DND-41 (cell line): ENCODE data around the gene PATL1.
A peak's percentile ranks its signal among the peaks of the same experiment; 100 is the strongest.

Source experiments
- ATAC-seq: fragments of 200-7000 bp; cut with Tn5 transposase; 3 replicates; pipeline ENCODE4 v1.9.1; 2021; ENCODE audit warnings: low read depth; ENCODE audit not compliant: insufficient read depth
- DNase-seq: peaks from one replicate; pipeline ENCODE4 v3.0.0-alpha.2; 2020
- H2AFZ ChIP-seq: 2 replicates; pipeline ENCODE4 v1.6.0; 2012; ENCODE audit warnings: low read depth, low read length
- H3K27ac ChIP-seq: 2 replicates; pipeline ENCODE4 v1.5.1; 2012; ENCODE audit warnings: low read length, inconsistent platforms
- H3K27me3 ChIP-seq: fragments of 200-600 bp; sonication (generic); 2 replicates; pipeline ENCODE4 v1.6.0; 2012; ENCODE audit warnings: low read length, mild to moderate bottlenecking, inconsistent platforms; ENCODE audit not compliant: insufficient read depth, poor library complexity
- H3K36me3 ChIP-seq: 2 replicates; pipeline ENCODE4 v1.5.1; 2012; ENCODE audit warnings: low read length, inconsistent platforms; ENCODE audit not compliant: insufficient read depth
- H3K4me1 ChIP-seq: 2 replicates; pipeline ENCODE4 v1.5.1; 2012; ENCODE audit warnings: mild to moderate bottlenecking, low read length; ENCODE audit not compliant: insufficient read depth
- H3K4me2 ChIP-seq: 2 replicates; pipeline ENCODE4 v1.6.0; 2012; ENCODE audit warnings: mild to moderate bottlenecking, moderate library complexity, low read length, inconsistent platforms; ENCODE audit not compliant: insufficient read depth
- H3K4me3 ChIP-seq, 2 experiments: fragments of 200-600 bp in 1 of 2; shearing (Covaris generic) in 1 of 2; 2 replicates each; pipeline ENCODE4 v1.5.1; 2012 to 2016; ENCODE audit warnings: inconsistent platforms in 2 of 2, low read length in 2 of 2, mild to moderate bottlenecking in 2 of 2, low read depth in 1 of 2, moderate library complexity in 1 of 2
- H3K79me2 ChIP-seq: 2 replicates; pipeline ENCODE4 v1.6.0; 2012; ENCODE audit warnings: low read length, inconsistent platforms; ENCODE audit not compliant: insufficient read depth
- H3K9ac ChIP-seq: 2 replicates; pipeline ENCODE4 v1.6.0; 2012; ENCODE audit warnings: low read depth, mild to moderate bottlenecking, inconsistent platforms, low read length, moderate library complexity
- H3K9me3 ChIP-seq: 2 replicates; pipeline ENCODE4 v1.5.1; 2012; ENCODE audit warnings: low read length, moderate library complexity, mild to moderate bottlenecking, inconsistent platforms; ENCODE audit not compliant: insufficient read depth, severe bottlenecking
- H4K20me1 ChIP-seq: 2 replicates; pipeline ENCODE4 v1.6.0; 2012; ENCODE audit warnings: low read length; ENCODE audit not compliant: insufficient read depth
- CTCF ChIP-seq: IDR thresholded peaks from 2 replicates; pipeline ENCODE4 v1.5.1; 2012; ENCODE audit warnings: borderline replicate concordance, low read length, moderate library complexity, mild to moderate bottlenecking; ENCODE audit not compliant: poor library complexity, severe bottlenecking; ENCODE audit errors: extremely low read depth
- EZH2 ChIP-seq: IDR thresholded peaks from 3 replicates; pipeline ENCODE4 v1.6.1; 2012; ENCODE audit warnings: borderline replicate concordance, low read depth, mild to moderate bottlenecking, moderate library complexity, low read length, inconsistent platforms; ENCODE audit not compliant: severe bottlenecking

Gene PATL1

GRCh38 chr11:59708537-59708936, 39.7 kb upstream of the PATL1 start:
- TF ChIP-seq CTCF (no peak), EZH2 (no peak)
- no peaks in the 10 kb centered on the region for H3K27me3 ChIP-seq
- H3K79me2 ChIP-seq, result no peaks in the 10 kb centered on the region
- H4K20me1 ChIP-seq, result no peaks in the 10 kb centered on the region
- no peaks in the 10 kb centered on the region for H3K9me3 ChIP-seq
- no peak overlapping the region for H2AFZ ChIP-seq
- no peaks in the 10 kb centered on the region for H3K4me1 ChIP-seq
- H3K27ac ChIP-seq, result no peak overlapping the region
- H3K4me3 ChIP-seq, result no peak overlapping the region
- H3K36me3 ChIP-seq, result no peaks in the 10 kb centered on the region
- no peak for ATAC-seq
- H3K4me2 ChIP-seq, result no peak overlapping the region
- no peak for DNase-seq
- H3K9ac ChIP-seq, result no peak overlapping the region

- H3K4me1 ChIP-seq, result no peaks in the 10 kb centered on the region
- H3K9ac ChIP-seq, result no peak overlapping the region
- no peaks in the 10 kb centered on the region for H3K27me3 ChIP-seq
- H4K20me1 ChIP-seq, result no peaks in the 10 kb centered on the region
- no peak for TF ChIP-seq EZH2
- no peak for TF ChIP-seq CTCF
- no peak overlapping the region for H3K4me3 ChIP-seq
- no peaks in the 10 kb centered on the region for H3K79me2 ChIP-seq
- H3K27ac ChIP-seq, result no peak overlapping the region
- ATAC-seq (no peak), DNase-seq (no peak)
- no peaks in the 10 kb centered on the region for H3K36me3 ChIP-seq
- no peak overlapping the region for H3K4me2 ChIP-seq
- no peaks in the 10 kb centered on the region for H3K9me3 ChIP-seq
- no peak overlapping the region for H2AFZ ChIP-seq
Observed at GRCh38 chr11:59707371-59707770, 38.5 kb upstream of the PATL1 start.

- no peak overlapping the region for H3K4me2 ChIP-seq
- H3K27ac ChIP-seq, result no peak overlapping the region
- H3K79me2 ChIP-seq, result no peaks in the 10 kb centered on the region
Observed at GRCh38 chr11:59706518-59707285, 37.9 kb upstream of the PATL1 start.

More at GRCh38 chr11:59706518-59707285, 37.9 kb upstream of the PATL1 start:
- no peaks in the 10 kb centered on the region for H3K9me3 ChIP-seq
- H4K20me1 ChIP-seq, result no peaks in the 10 kb centered on the region
- DNase-seq, result peak; percentile 18
- no peak overlapping the region for H3K4me3 ChIP-seq
- no peak overlapping the region for H3K9ac ChIP-seq
- no peak overlapping the region for H2AFZ ChIP-seq
- no peaks in the 10 kb centered on the region for H3K4me1 ChIP-seq
- H3K36me3 ChIP-seq, result no peaks in the 10 kb centered on the region
- TF ChIP-seq CTCF, result no peak
- TF ChIP-seq EZH2, result no peak
- peak; percentile 58 for ATAC-seq
- no peaks in the 10 kb centered on the region for H3K27me3 ChIP-seq
